ENCODE data around the gene GNG7. TPM values are rescaled to one million over a fixed set of nuclear protein-coding genes. Genes with fewer than 3 reads are reported as not detected.
"Not testable (repeated sequence)": the region's sequence is repeated elsewhere in the genome, so short reads cannot be mapped to it uniquely, and the experiment has no call there.

GNG7 gene
- total RNA-seq, 1 donor from 2014 or later: 1.8 TPM

DNA sequence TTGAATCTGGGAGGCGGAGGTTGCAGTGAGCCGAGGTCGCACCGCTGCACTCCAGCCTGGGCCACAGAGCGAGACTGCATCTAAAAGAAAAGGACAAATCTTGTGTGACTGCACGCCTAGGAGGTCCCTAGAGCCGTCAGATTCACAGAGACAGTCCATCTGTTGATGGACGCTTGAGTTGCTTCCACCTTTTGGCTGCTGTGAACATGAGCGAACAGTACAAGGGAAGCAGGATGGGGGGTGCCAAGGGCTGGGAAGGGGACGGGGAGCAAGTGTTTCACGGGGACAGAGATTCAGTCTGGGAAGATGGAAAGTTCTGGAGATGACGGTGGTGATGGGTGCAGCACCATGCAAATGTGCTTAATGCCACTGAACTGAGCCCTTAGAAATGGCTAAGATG is 78.7 kb downstream of the GNG7 start:
- no peaks in the 10 kb centered on the region for H3K27me3 Mint-ChIP-seq (ENCODE audit: low read depth, unreplicated experiment)
- H3K9me3 Mint-ChIP-seq (ENCODE audit: unreplicated experiment): peaks cover 14% of the 10 kb centered on the region
- Histone ChIP-seq H3K4me2 (ENCODE audit: low read length) (no peak overlapping the region), H3K27ac (ENCODE audit: low read depth, low read length) (no peak overlapping the region), H3K4me3 (ENCODE audit: insufficient read depth, low read depth, low read length) (no peak overlapping the region), H3K9me3 (ENCODE audit: insufficient read depth, low read depth, low read length) (peaks cover 3% of the 10 kb centered on the region), H3K4me1 (ENCODE audit: insufficient read depth, low read length) (peaks cover 27% of the 10 kb centered on the region), H3K79me2 (ENCODE audit: insufficient read depth, low read length) (no peaks in the 10 kb centered on the region), H4K20me1 (ENCODE audit: insufficient read depth, low read length) (no peaks in the 10 kb centered on the region), H3K27me3 (ENCODE audit: insufficient read depth, low read length) (no peaks in the 10 kb centered on the region), H2AFZ (ENCODE audit: low read depth, low read length) (no peak overlapping the region), H3K36me3 (ENCODE audit: insufficient read depth, low read length) (no peaks in the 10 kb centered on the region), H3K9ac (ENCODE audit: low read length) (no peak overlapping the region)
- no peak overlapping the region for H3K27ac Mint-ChIP-seq (ENCODE audit: unreplicated experiment)
- peak overlapping the region; percentile 20 for H3K4me3 Mint-ChIP-seq (ENCODE audit: unreplicated experiment)
- TF ChIP-seq EZH2 (IDR thresholded peaks at IDR 0.05; ENCODE audit: insufficient read depth, low read length): no peak
- TF ChIP-seq, protein P1, sequence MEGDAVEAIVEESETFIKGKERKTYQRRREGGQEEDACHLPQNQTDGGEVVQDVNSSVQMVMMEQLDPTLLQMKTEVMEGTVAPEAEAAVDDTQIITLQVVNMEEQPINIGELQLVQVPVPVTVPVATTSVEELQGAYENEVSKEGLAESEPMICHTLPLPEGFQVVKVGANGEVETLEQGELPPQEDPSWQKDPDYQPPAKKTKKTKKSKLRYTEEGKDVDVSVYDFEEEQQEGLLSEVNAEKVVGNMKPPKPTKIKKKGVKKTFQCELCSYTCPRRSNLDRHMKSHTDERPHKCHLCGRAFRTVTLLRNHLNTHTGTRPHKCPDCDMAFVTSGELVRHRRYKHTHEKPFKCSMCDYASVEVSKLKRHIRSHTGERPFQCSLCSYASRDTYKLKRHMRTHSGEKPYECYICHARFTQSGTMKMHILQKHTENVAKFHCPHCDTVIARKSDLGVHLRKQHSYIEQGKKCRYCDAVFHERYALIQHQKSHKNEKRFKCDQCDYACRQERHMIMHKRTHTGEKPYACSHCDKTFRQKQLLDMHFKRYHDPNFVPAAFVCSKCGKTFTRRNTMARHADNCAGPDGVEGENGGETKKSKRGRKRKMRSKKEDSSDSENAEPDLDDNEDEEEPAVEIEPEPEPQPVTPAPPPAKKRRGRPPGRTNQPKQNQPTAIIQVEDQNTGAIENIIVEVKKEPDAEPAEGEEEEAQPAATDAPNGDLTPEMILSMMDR (IDR thresholded peaks at IDR 0.05; ENCODE audit: insufficient read depth, low read depth, low read length): no peak
- H3K4me1 Mint-ChIP-seq (ENCODE audit: low read depth, unreplicated experiment): peaks cover 13% of the 10 kb centered on the region
- peaks cover 5% of the 10 kb centered on the region for H3K36me3 Mint-ChIP-seq (ENCODE audit: low read depth, unreplicated experiment)
- no peak for FAIRE-seq
- DNase-seq (ENCODE audit: low read depth): no peak

DNA sequence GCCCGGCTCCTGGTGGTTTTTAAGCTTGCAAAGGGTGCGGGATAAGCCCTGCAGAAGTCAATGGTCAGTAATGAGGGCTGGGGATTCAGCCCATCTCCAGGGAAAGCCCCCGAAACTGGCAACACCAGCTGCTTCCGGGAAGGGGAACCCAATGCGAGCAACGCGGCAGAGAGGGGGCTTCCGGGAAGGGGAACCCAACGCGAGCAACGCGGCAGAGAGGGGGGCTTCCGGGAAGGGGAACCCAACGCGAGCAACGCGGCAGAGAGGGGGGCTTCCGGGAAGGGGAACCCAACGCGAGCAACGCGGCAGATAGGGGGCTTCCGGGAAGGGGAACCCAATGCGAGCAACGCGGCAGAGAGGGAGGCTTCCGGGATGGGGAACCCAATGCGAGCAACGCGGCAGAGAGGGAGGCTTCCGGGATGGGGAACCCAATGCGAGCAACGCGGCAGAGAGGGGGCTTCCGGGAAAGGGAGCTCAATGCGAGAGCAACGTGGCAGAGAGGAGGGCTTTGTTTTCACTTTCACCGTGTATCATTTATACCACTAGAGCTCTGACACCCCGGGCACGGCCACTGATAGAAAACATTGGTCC is 80.0 kb downstream of the GNG7 start:
- H3K36me3 Mint-ChIP-seq (ENCODE audit: low read depth, unreplicated experiment); H3K27ac Mint-ChIP-seq (ENCODE audit: unreplicated experiment); H2AFZ ChIP-seq (ENCODE audit: low read depth, low read length): not testable (repeated sequence)

DNA sequence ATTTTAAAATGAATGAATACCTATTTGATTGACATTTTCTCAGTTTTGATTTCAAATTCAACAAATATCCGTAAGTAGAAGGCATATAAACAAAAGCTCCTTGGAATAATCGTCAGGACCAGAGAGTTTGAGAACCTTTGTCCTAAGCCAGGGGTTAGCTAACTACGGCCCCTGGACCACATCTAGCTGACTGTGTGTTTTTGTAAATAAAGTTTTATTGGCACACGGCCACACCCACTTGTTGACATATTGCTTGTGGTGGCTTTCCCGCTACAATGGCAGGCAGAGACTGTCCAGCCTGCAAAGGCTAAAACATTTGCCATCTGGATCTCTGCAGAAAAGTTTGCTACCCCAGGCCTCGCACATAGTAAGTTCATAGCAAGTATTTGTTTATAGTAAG is 83.4 kb downstream of the GNG7 start:
- Histone ChIP-seq H3K27me3 (ENCODE audit: insufficient read depth, low read length) (no peaks in the 10 kb centered on the region), H3K4me2 (ENCODE audit: low read length) (no peak overlapping the region), H2AFZ (ENCODE audit: low read depth, low read length) (no peak overlapping the region), H4K20me1 (ENCODE audit: insufficient read depth, low read length) (no peaks in the 10 kb centered on the region), H3K79me2 (ENCODE audit: insufficient read depth, low read length) (no peaks in the 10 kb centered on the region), H3K27ac (ENCODE audit: low read depth, low read length) (no peak overlapping the region), H3K4me1 (ENCODE audit: insufficient read depth, low read length) (peaks cover 18% of the 10 kb centered on the region), H3K4me3 (ENCODE audit: insufficient read depth, low read depth, low read length) (no peak overlapping the region), H3K9ac (ENCODE audit: low read length) (no peak overlapping the region), H3K36me3 (ENCODE audit: insufficient read depth, low read length) (no peaks in the 10 kb centered on the region), H3K9me3 (ENCODE audit: insufficient read depth, low read depth, low read length) (peaks cover 6% of the 10 kb centered on the region)
- no peak overlapping the region for H3K4me3 Mint-ChIP-seq (ENCODE audit: unreplicated experiment)
- DNase-seq (ENCODE audit: low read depth) (no peak), FAIRE-seq (no peak)
- peaks cover 6% of the 10 kb centered on the region for H3K27me3 Mint-ChIP-seq (ENCODE audit: low read depth, unreplicated experiment)
- H3K9me3 Mint-ChIP-seq (ENCODE audit: unreplicated experiment): peaks cover 6% of the 10 kb centered on the region
- no peak for TF ChIP-seq EZH2 (IDR thresholded peaks at IDR 0.05; ENCODE audit: insufficient read depth, low read length)
- peaks cover 7% of the 10 kb centered on the region for H3K36me3 Mint-ChIP-seq (ENCODE audit: low read depth, unreplicated experiment)
- no peak overlapping the region for H3K27ac Mint-ChIP-seq (ENCODE audit: unreplicated experiment)
- H3K4me1 Mint-ChIP-seq (ENCODE audit: low read depth, unreplicated experiment): peaks cover 5% of the 10 kb centered on the region

More for the DNA sequence above, 80.0 kb downstream of the GNG7 start:
- not testable (repeated sequence) for H3K4me3 ChIP-seq (ENCODE audit: insufficient read depth, low read depth, low read length); H3K36me3 ChIP-seq (ENCODE audit: insufficient read depth, low read length); H4K20me1 ChIP-seq (ENCODE audit: insufficient read depth, low read length); H3K27me3 Mint-ChIP-seq (ENCODE audit: low read depth, unreplicated experiment); H3K4me3 Mint-ChIP-seq (ENCODE audit: unreplicated experiment); FAIRE-seq; H3K27ac ChIP-seq (ENCODE audit: low read depth, low read length); H3K27me3 ChIP-seq (ENCODE audit: insufficient read depth, low read length); H3K79me2 ChIP-seq (ENCODE audit: insufficient read depth, low read length); H3K9ac ChIP-seq (ENCODE audit: low read length); H3K4me2 ChIP-seq (ENCODE audit: low read length); H3K9me3 ChIP-seq (ENCODE audit: insufficient read depth, low read depth, low read length); H3K9me3 Mint-ChIP-seq (ENCODE audit: unreplicated experiment); DNase-seq (ENCODE audit: low read depth)
- peaks cover 11% of the 10 kb centered on the region for H3K4me1 Mint-ChIP-seq (ENCODE audit: low read depth, unreplicated experiment)
- H3K4me1 ChIP-seq (ENCODE audit: insufficient read depth, low read length): peaks cover 29% of the 10 kb centered on the region

Data from astrocyte (in vitro differentiated cells and primary cell).